Measurements from ENCODE around the gene HNRNPLL. TPM values are rescaled to one million over a fixed set of nuclear protein-coding genes. Genes with fewer than 3 reads are reported as not detected.

The HNRNPLL gene
- total and polyA plus RNA-seq, 2 of the 13 experiments (the other 11 are each of a cell fraction or from before 2014, with no cell fraction given), result 49.4 to 103 TPM

- no peak for TF ChIP-seq PCBP2 (optimal IDR thresholded peaks at IDR 0.05; ENCODE audit: low read depth, low read length, poor library complexity, severe bottlenecking)
- TF ChIP-seq SIN3A (IDR thresholded peaks at IDR 0.05; ENCODE audit: borderline replicate concordance, low read depth, low read length), result no peak
- peak; percentile 76; the same call in 1 of the 2 replicates for TF ChIP-seq ZKSCAN8 (CRISPR knock-in tag; IDR thresholded peaks at IDR 0.05; ENCODE audit: borderline replicate concordance)
- no peak for TF ChIP-seq FOXP1 (IDR thresholded peaks at IDR 0.05)
- no peak for TF ChIP-seq FOXP1 (CRISPR knock-in tag; IDR thresholded peaks at IDR 0.05)
- peak; percentile 90; the same call in 1 of the 2 replicates for TF ChIP-seq KAT7 (CRISPR knock-in tag; IDR thresholded peaks at IDR 0.05; ENCODE audit: borderline replicate concordance)
- TF ChIP-seq RAD21 (CRISPR knock-in tag; IDR thresholded peaks at IDR 0.05), result peak; percentile 98
- peak; percentile 69; the same call in 1 of the 2 replicates for TF ChIP-seq MAX (IDR thresholded peaks at IDR 0.05)
- no peak for TF ChIP-seq ZNF703 (CRISPR knock-in tag; IDR thresholded peaks at IDR 0.05; ENCODE audit: borderline replicate concordance)
- TF ChIP-seq ZNF609 (CRISPR knock-in tag; IDR thresholded peaks at IDR 0.05; ENCODE audit: borderline replicate concordance), result peak; percentile 52
- no peak for TF ChIP-seq DPF2 (CRISPR knock-in tag; IDR thresholded peaks at IDR 0.05; ENCODE audit: borderline replicate concordance, low read depth)
- peak; percentile 34; the same call in 1 of the 2 replicates for TF ChIP-seq CHCHD3 (CRISPR knock-in tag; IDR thresholded peaks at IDR 0.05)
- TF ChIP-seq HINFP (CRISPR knock-in tag; IDR thresholded peaks at IDR 0.05; ENCODE audit: low read depth), result peak; percentile 75; the same call in 1 of the 2 replicates
- TF ChIP-seq ZNF574 (CRISPR knock-in tag; IDR thresholded peaks at IDR 0.05), result peak; percentile 81
- no peak for TF ChIP-seq ZNF709 (CRISPR knock-in tag; IDR thresholded peaks at IDR 0.05)
- peak; percentile 46; the same call in 1 of the 2 replicates for TF ChIP-seq ZBTB25 (CRISPR knock-in tag; IDR thresholded peaks at IDR 0.05)
- no peak for TF ChIP-seq ZFP62 (CRISPR knock-in tag; IDR thresholded peaks at IDR 0.05)
- TF ChIP-seq REPIN1 (CRISPR knock-in tag; IDR thresholded peaks at IDR 0.05; ENCODE audit: borderline replicate concordance, low read depth), result peak; percentile 94
- TF ChIP-seq MAFF (IDR thresholded peaks at IDR 0.05; ENCODE audit: low read depth, low read length), result no peak; the same call in 1 of the 2 replicates
These were observed 66.8 kb downstream of the HNRNPLL start (continued) for GRCh38 chr2:38535744-38536506.
